Fibroblast of lung (primary cell): ENCODE results near the gene ASPRV1. TPM values are rescaled to one million over a fixed set of nuclear protein-coding genes. Genes with fewer than 3 reads are reported as not detected.

ENCODE experiments used
- DNase-seq, 2 donors: peaks; one replicate each; pipeline versions ENCODE4 v3.0.0 to v3.0.0-alpha.2; 2010; ENCODE audit warnings: low read depth in 2 of 2
- H2AFZ ChIP-seq: 2 replicates; pipeline ENCODE4 v1.5.1; 2012; ENCODE audit warnings: low read length, control low read depth, inconsistent platforms
- H3K27ac ChIP-seq: 2 replicates; pipeline ENCODE4 v1.5.1; 2011; ENCODE audit warnings: low read length, control low read depth; ENCODE audit not compliant: insufficient read depth
- H3K27me3 ChIP-seq: 2 replicates; pipeline ENCODE4 v1.5.1; 2011; ENCODE audit warnings: mild to moderate bottlenecking, low read length; ENCODE audit not compliant: control insufficient read depth, insufficient read depth
- H3K36me3 ChIP-seq: 2 replicates; pipeline ENCODE4 v1.5.1; 2011; ENCODE audit warnings: low read length; ENCODE audit not compliant: control insufficient read depth, insufficient read depth
- H3K4me1 ChIP-seq: 2 replicates; pipeline ENCODE4 v1.5.1; 2011; ENCODE audit warnings: low read length; ENCODE audit not compliant: control insufficient read depth, insufficient read depth; ENCODE audit errors: extremely low read depth
- H3K4me2 ChIP-seq: 2 replicates; pipeline ENCODE4 v1.5.1; 2011; ENCODE audit warnings: low read length, control low read depth; ENCODE audit not compliant: insufficient read depth; ENCODE audit errors: extremely low read depth
- H3K4me3 ChIP-seq, 4 experiments: fragments of 200-600 bp in 1 of 4; sonication (generic) in 1 of 4; replicated peaks in 1 of 4; 2 replicates each; pipeline ENCODE4 v1.5.1; 2011 to 2016; ENCODE audit warnings: low read length in 4 of 4, low read depth in 3 of 4, mild to moderate bottlenecking in 3 of 4, control low read depth in 2 of 4, inconsistent platforms in 1 of 4, mixed read lengths in 1 of 4; ENCODE audit not compliant: insufficient read depth in 1 of 4; ENCODE audit errors: control extremely low read depth in 1 of 4
- H3K79me2 ChIP-seq: 2 replicates; pipeline ENCODE4 v1.5.1; 2012; ENCODE audit warnings: mild to moderate bottlenecking, low read length, inconsistent platforms; ENCODE audit not compliant: control insufficient read depth, insufficient read depth
- H3K9ac ChIP-seq: 2 replicates; pipeline ENCODE4 v1.5.1; 2011; ENCODE audit warnings: mild to moderate bottlenecking, low read length, control low read depth; ENCODE audit not compliant: insufficient read depth
- H3K9me3 ChIP-seq: 2 replicates; pipeline ENCODE4 v1.5.1; 2012; ENCODE audit warnings: low read depth, low read length; ENCODE audit not compliant: control insufficient read depth, insufficient read depth
- H4K20me1 ChIP-seq: 2 replicates; pipeline ENCODE4 v1.5.1; 2011; ENCODE audit warnings: low read length; ENCODE audit not compliant: control insufficient read depth, insufficient read depth; ENCODE audit errors: extremely low read depth
- EZH2 ChIP-seq: IDR thresholded peaks from 2 replicates; pipeline ENCODE4 v1.5.1; 2012; ENCODE audit warnings: low read length, control low read depth, mild to moderate bottlenecking; ENCODE audit errors: missing control alignments
- polyA plus RNA-seq, 2 donors: library from polyadenylated mRNA; depleted of rRNA in 1 of 2; stranded (reverse) in 1 of 2; unstranded in 1 of 2; fragments of >200 nt; gene quantifications; 2 replicates each; pipeline ENCODE4 v1.2.1, GENCODE V29; 2011 to 2012; ENCODE audit warnings: missing spikeins in 1 of 2
- total RNA-seq: library from RNA; depleted of rRNA; stranded (reverse); fragments of >200 nt; gene quantifications from 2 replicates; pipeline ENCODE4 v1.2.1, GENCODE V29; 2014
- TF ChIP-seq, protein P1 (sequence below), 2 donors: IDR thresholded peaks in 1 of 2; conservative IDR thresholded peaks in 1 of 2; 1 replicate in 1 of 2; 2 replicates in 1 of 2; pipeline ENCODE4 v1.5.1; 2011 to 2012; ENCODE audit warnings: low read length in 2 of 2, control low read depth in 1 of 2, inconsistent platforms in 1 of 2, low read depth in 1 of 2, mild to moderate bottlenecking in 1 of 2

The ASPRV1 gene
- total and polyA plus RNA-seq, 2 donors (not counting 1 experiment from before 2014, with no cell fraction given) = 0.08 to 0.33 TPM

GRCh38 chr2:69966496-69966895 is 5.1 kb upstream of the ASPRV1 start:
- H3K4me2 ChIP-seq = no peak overlapping the region

DNA sequence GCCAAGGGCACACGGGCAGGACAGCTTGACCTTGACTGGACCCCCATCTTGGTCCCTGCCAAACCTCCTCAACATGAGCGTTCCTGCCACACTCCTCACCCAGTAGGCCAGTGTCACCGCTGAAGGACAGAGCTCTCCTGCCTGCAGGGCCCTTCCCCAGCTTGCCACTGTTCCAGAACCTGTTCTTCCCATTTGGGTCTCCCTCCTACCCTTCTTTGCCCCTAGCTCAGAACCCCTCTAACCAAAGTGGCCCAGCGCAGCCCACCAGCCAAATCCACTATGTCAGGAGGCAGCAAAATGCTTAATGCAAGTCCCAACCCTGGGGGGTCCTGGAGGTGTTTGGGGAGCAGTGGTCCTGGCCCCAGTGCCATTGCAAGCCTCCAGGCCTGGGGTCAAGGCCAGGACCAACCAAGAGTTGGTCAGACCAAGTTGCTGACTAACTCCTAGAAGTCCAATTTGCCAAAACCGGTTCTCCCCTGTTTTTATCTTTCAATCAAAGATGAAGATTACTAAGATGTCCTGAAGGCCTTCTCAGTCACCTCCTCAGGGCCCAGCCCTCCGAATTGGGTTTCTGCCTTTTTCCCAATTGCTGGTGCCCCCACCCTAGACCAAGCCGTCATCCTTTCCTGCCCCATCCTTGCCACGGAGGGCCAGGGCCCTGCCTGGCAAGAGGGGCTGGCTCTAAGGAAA is 4.5 kb upstream of the ASPRV1 start:
- Histone ChIP-seq H3K4me1 (no peaks in the 10 kb centered on the region), H3K79me2 (no peaks in the 10 kb centered on the region), H3K36me3 (no peaks in the 10 kb centered on the region), H3K9me3 (no peaks in the 10 kb centered on the region), H3K4me2 (no peak overlapping the region), H3K27ac (no peak overlapping the region), H3K4me3 (no peak overlapping the region), H3K27me3 (peaks cover 8% of the 10 kb centered on the region), H2AFZ (no peak overlapping the region), H4K20me1 (no peaks in the 10 kb centered on the region), H3K9ac (no peak overlapping the region)
- no peak for DNase-seq
- TF ChIP-seq, protein P1, sequence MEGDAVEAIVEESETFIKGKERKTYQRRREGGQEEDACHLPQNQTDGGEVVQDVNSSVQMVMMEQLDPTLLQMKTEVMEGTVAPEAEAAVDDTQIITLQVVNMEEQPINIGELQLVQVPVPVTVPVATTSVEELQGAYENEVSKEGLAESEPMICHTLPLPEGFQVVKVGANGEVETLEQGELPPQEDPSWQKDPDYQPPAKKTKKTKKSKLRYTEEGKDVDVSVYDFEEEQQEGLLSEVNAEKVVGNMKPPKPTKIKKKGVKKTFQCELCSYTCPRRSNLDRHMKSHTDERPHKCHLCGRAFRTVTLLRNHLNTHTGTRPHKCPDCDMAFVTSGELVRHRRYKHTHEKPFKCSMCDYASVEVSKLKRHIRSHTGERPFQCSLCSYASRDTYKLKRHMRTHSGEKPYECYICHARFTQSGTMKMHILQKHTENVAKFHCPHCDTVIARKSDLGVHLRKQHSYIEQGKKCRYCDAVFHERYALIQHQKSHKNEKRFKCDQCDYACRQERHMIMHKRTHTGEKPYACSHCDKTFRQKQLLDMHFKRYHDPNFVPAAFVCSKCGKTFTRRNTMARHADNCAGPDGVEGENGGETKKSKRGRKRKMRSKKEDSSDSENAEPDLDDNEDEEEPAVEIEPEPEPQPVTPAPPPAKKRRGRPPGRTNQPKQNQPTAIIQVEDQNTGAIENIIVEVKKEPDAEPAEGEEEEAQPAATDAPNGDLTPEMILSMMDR (conservative IDR thresholded peaks at IDR 0.05 in 1 of 2, IDR thresholded peaks at IDR 0.05 in 1 of 2; ENCODE audit: low read depth in 1 of 2, low read length in 2 of 2) = no peak
- TF ChIP-seq EZH2 = no peak

More at GRCh38 chr2:69966496-69966895, 5.1 kb upstream of the ASPRV1 start:
- Histone ChIP-seq H2AFZ (no peak overlapping the region), H3K9me3 (no peaks in the 10 kb centered on the region), H3K4me3 (no peak overlapping the region), H3K27me3 (peaks cover 8% of the 10 kb centered on the region), H3K4me1 (no peaks in the 10 kb centered on the region), H3K9ac (no peak overlapping the region), H3K36me3 (no peaks in the 10 kb centered on the region), H3K27ac (no peak overlapping the region), H3K79me2 (no peaks in the 10 kb centered on the region), H4K20me1 (no peaks in the 10 kb centered on the region)
- DNase-seq = peak in 1 of 2 donors; percentile 47
- TF ChIP-seq, protein P1 (conservative IDR thresholded peaks at IDR 0.05 in 1 of 2, IDR thresholded peaks at IDR 0.05 in 1 of 2; ENCODE audit: low read depth in 1 of 2, low read length in 2 of 2) = no peak
- no peak for TF ChIP-seq EZH2

DNA sequence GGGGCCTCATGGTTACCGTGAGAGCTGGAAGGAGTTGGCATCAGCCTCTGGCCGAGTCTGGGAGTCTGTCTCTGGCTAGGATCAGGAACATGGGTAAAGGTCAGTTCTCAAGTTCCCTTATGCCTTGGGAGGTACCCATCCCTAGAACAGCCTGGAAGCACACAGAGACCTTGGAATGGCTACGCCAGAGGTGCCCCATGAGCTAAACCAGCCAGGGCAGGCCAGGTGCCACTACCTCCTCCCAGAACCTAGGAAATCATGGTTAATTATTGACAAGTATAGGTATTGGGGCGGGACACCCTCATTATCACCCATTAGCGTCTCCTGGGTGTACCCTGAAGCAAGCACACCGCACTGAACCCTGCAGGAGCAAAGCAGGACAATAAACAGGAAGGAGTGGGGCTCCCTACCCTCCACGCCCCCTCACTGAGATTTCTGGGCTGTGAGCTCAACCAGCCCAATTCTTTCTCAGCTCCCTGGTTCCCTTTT is 3.0 kb upstream of the ASPRV1 start:
- DNase-seq = no peak
- no peak overlapping the region for H3K27ac ChIP-seq
- no peaks in the 10 kb centered on the region for H3K36me3 ChIP-seq
- no peak overlapping the region for H3K4me3 ChIP-seq
- no peak overlapping the region for H3K4me2 ChIP-seq
- no peaks in the 10 kb centered on the region for H3K9me3 ChIP-seq
- H3K79me2 ChIP-seq = no peaks in the 10 kb centered on the region
- H2AFZ ChIP-seq = no peak overlapping the region
- H3K4me1 ChIP-seq = no peaks in the 10 kb centered on the region
- TF ChIP-seq EZH2 = no peak
- TF ChIP-seq, protein P1 (conservative IDR thresholded peaks at IDR 0.05 in 1 of 2, IDR thresholded peaks at IDR 0.05 in 1 of 2; ENCODE audit: low read depth in 1 of 2, low read length in 2 of 2) = no peak
- peaks cover 12% of the 10 kb centered on the region for H3K27me3 ChIP-seq
- no peak overlapping the region for H3K9ac ChIP-seq
- H4K20me1 ChIP-seq = no peaks in the 10 kb centered on the region
